Rectal smooth muscle tissue (tissue), 1 donor: ENCODE data around the gene SEC31A.

Source experiments
- H3K27ac ChIP-seq: one replicate; pipeline ENCODE4 v1.7.0; 2013; ENCODE audit warnings: low read depth, low read length, inconsistent platforms
- H3K27me3 ChIP-seq: one replicate; pipeline ENCODE4 v1.7.0; 2013; ENCODE audit warnings: low read length; ENCODE audit not compliant: control insufficient read depth, insufficient read depth
- H3K36me3 ChIP-seq: one replicate; pipeline ENCODE4 v1.7.0; 2013; ENCODE audit warnings: low read length; ENCODE audit not compliant: control insufficient read depth, insufficient read depth
- H3K4me1 ChIP-seq: one replicate; pipeline ENCODE4 v1.7.0; 2013; ENCODE audit warnings: low read length; ENCODE audit not compliant: control insufficient read depth, insufficient read depth
- H3K4me3 ChIP-seq: one replicate; pipeline ENCODE4 v1.7.0; 2013; ENCODE audit warnings: low read length
- H3K9ac ChIP-seq: one replicate; pipeline ENCODE4 v1.7.0; 2013; ENCODE audit warnings: low read length

The SEC31A gene

DNA sequence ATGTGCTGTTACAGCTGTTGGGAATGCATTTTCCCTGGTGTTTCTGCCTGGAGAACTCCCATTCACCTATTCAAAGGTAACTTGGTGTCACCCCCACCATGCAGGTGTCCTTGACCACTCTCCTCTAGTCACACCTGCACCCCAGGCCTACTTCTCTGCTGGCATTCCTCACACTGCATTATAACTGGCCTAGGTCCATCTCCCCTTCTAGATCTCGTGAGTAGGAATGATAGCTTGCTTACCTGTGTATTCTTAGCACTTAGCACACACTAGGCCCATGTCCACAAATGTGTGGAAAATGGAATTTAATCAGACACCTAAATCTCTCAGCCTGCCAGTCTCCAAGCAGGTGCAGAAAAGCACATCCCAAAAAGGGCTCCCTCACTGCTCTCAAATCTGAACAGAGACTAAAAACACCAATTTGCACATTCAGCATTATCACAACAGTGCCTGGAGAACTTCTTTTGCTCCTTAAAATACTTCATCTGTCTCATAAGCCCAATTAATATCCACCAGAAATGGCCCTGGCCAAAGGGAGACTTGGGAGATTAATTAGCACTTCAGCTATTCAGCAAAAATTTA, 110.7 kb downstream of the SEC31A start:
- Histone ChIP-seq H3K27ac (no peak overlapping the region), H3K4me3 (no peak overlapping the region), H3K27me3 (no peaks in the 10 kb centered on the region), H3K36me3 (no peaks in the 10 kb centered on the region), H3K9ac (no peak overlapping the region), H3K4me1 (peaks cover 5% of the 10 kb centered on the region)

DNA sequence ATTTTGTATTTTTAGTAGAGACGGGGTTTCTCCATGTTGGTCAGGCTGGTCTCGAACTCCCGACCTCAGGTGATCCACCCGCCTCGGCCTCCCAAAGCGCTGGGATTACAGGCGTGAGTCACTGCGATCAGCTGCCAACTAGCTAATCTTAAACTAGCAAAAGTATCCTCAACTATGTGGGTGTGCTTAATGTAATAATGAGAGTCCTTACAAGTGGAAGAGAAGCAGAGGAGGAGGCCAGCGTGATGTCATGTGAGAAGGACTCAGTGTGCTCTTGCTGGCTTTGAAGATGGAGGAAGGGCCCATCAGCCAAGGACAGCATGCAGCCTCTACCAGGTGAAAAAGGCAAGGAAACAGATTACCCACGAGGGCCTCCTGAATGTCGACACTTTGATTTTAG, 111.9 kb downstream of the SEC31A start:
- H3K9ac ChIP-seq, result no peak overlapping the region
- H3K4me3 ChIP-seq, result no peak overlapping the region
- no peaks in the 10 kb centered on the region for H3K36me3 ChIP-seq
- H3K27ac ChIP-seq, result no peak overlapping the region
- no peaks in the 10 kb centered on the region for H3K4me1 ChIP-seq
- no peaks in the 10 kb centered on the region for H3K27me3 ChIP-seq

DNA sequence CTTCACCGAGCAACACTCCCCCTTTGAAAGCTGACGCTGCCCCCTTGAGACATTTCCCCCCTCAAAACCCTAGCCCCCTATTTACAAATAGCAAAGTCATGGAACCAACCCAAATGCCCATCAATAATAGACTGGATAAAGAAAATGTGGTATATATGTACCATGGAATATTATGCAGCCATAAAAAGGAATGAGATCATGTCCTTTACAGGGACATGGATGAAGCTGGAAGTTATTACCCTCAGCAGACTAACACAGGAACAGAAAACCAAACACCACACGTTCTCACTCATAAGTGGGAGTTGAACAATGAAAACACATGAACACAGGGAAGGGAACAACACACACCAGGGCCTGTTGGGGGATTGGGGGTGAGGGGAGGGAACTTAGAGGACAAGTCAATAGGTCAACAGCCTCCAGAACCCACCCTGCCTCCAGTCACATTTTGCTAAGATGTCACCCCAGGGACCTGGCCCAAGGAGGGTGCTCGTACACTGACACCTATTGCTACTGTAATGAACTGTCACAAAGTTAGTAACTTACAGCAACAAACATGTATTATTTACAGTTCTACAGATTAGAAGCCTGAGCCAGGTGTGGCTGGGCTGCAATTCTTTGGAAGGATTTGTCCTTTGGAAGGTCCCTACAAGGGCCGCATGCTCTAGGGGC, 113.0 kb downstream of the SEC31A start:
- H3K4me1 ChIP-seq, result no peaks in the 10 kb centered on the region
- H3K27ac ChIP-seq, result no peak overlapping the region
- no peaks in the 10 kb centered on the region for H3K36me3 ChIP-seq
- no peak overlapping the region for H3K4me3 ChIP-seq
- H3K27me3 ChIP-seq, result no peaks in the 10 kb centered on the region
- no peak overlapping the region for H3K9ac ChIP-seq

DNA sequence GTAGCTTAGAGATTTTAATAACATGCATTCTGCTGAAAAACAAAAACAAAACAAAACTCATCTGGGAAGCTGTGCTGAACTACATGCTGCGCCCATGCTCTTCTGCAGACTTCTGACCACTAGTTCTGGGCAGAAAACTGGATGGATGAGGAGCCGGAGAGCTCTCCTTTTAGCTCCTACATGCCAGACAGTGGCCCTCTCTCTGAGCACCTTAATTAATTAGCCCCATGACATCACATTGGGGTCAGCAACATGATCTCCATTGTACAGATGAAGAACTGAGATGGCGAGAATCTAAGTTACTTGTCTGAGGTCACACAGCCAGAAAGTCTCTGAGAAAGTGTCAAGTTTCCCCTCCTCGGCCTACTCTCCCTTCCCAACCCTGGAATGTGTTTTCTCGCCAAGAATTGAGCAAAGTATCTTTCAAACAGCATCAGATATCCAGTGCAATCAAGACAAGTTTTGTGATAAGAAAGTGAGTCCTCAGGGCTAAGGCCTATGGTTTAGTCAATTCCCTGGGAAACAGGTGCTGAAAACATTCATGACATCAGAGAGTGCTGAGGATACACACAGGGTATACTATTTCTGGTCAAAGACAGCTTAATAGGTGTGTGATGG, 113.9 kb downstream of the SEC31A start:
- Histone ChIP-seq H3K4me1 (no peaks in the 10 kb centered on the region), H3K27me3 (no peaks in the 10 kb centered on the region), H3K36me3 (no peaks in the 10 kb centered on the region), H3K27ac (no peak overlapping the region), H3K4me3 (no peak overlapping the region), H3K9ac (no peak overlapping the region)

DNA sequence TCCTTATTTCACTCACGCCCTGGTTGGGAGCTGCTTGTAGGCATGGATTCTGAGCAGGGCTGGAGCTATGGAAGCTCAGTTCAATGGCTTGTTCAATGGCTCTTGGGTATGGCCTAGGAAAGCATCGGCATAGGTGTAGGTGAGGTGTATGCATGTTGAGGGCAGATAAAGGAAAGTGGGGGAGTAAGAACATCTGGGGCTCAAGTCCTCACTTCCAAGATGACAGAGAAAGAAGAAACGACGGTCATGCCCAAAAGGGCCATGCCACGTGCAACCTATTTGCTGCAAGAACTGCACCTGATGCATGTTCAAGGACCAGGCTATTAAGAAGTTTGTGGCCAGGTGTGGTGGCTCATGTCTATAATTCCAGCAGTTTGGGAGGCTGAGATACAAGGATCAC, 115.7 kb downstream of the SEC31A start:
- Histone ChIP-seq H3K4me3 (no peak overlapping the region), H3K27ac (no peak overlapping the region), H3K4me1 (no peaks in the 10 kb centered on the region), H3K36me3 (no peaks in the 10 kb centered on the region), H3K9ac (no peak overlapping the region), H3K27me3 (no peaks in the 10 kb centered on the region)

DNA sequence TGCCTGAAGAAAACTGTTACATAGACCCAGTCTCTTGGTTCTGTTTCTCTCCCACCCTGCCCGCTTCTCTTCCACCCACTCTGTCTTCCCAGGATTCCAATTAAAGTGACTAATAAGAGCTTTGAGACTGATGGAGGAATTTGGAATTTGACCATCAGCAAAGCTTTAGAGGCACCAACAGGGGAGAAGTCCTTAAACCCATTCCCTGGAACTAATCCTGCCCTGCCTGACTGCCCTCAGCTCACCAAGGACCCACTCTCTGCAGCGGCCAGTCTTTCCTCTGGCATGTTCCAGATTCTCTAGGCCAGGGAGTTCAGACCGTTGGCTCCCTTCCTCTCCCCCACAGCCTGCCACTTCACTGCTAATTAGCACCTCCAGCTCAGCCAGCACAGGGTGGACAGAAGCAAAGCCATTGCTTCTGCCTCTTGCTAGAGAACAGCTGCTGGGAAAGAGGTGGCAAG, 116.2 kb downstream of the SEC31A start:
- no peak overlapping the region for H3K4me3 ChIP-seq
- H3K9ac ChIP-seq, result no peak overlapping the region
- H3K27ac ChIP-seq, result no peak overlapping the region
- H3K36me3 ChIP-seq, result no peaks in the 10 kb centered on the region
- no peaks in the 10 kb centered on the region for H3K27me3 ChIP-seq
- no peaks in the 10 kb centered on the region for H3K4me1 ChIP-seq

DNA sequence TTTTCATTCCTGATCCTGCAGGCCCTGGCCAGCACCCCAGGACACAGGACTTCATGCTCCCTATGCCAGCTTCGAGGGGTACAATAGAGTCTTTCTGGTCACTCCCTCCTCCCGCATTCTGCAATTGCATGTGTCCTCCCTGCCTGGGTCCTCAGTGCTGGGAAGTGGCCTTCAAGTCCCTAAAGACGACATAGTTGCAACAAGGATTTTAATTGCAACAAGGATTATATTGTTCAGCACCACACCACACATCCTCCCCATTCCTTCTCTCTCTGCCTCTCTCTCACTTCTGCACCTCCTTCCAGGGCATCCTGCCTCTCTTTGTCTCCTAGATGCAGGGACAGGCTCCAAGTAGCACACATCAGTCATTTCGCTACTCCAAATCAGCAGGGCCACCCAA, 117.9 kb downstream of the SEC31A start:
- Histone ChIP-seq H3K36me3 (no peaks in the 10 kb centered on the region), H3K4me3 (no peak overlapping the region), H3K27me3 (no peaks in the 10 kb centered on the region), H3K27ac (no peak overlapping the region), H3K4me1 (no peaks in the 10 kb centered on the region), H3K9ac (no peak overlapping the region)

DNA sequence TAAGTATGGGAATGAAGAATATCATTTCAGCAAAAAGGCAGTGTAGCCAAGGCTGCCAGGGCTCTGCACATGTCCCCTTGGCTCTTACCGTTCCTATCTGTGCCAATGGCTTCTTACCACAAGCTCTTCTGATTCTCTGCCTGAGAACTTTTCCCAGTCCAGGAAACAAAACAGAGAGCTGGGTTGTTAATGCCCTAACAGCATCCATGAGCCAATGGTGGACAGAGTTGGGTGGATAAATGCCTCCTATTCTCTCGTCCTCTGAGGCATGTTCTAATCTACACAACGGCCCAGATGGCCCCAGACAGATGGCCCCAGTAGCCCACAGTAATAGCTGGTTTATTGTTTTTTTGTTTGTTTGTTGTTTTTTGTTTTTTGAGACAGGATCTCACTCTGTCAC, 120.3 kb downstream of the SEC31A start:
- Histone ChIP-seq H3K9ac (no peak overlapping the region), H3K36me3 (no peaks in the 10 kb centered on the region), H3K4me1 (no peaks in the 10 kb centered on the region), H3K4me3 (no peak overlapping the region), H3K27ac (no peak overlapping the region), H3K27me3 (no peaks in the 10 kb centered on the region)
